ENCODE results near the gene KIF24. TPM values are rescaled to one million over a fixed set of nuclear protein-coding genes. Genes with fewer than 3 reads are reported as not detected.
"Not testable (repeated sequence)": the region's sequence is repeated elsewhere in the genome, so short reads cannot be mapped to it uniquely, and the experiment has no call there.

KIF24 gene
- total RNA-seq, 1 experiment from 2014 or later, result 1.5 TPM

DNA sequence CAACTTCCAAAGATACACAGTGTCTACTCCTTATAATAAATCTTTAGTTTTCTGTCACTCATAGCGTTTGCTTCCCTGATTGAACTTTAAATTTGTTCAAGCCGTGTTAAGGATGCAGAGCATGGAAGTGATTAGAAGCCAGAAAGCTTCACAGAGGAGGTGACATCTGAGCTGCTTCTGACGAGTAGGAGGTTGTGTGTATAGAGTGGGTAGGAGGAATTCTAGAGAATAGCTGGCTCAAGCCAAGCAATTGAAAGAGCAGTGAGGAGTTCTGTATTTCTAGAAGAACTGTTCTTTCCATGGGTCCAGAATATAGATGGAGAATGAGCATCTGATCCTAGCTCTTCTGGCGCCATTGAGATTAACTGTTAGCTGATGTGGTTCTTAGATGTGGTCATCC lies 6.3 kb upstream of the KIF24 start:
- in situ Hi-C loops (cut with HindIII; ENCODE audit: low pct_unique_long_range_greater_than_20kb, low sequenced_read_pairs), result no loop called here
- DNase-seq (ENCODE audit: low read depth), result no peak

DNA sequence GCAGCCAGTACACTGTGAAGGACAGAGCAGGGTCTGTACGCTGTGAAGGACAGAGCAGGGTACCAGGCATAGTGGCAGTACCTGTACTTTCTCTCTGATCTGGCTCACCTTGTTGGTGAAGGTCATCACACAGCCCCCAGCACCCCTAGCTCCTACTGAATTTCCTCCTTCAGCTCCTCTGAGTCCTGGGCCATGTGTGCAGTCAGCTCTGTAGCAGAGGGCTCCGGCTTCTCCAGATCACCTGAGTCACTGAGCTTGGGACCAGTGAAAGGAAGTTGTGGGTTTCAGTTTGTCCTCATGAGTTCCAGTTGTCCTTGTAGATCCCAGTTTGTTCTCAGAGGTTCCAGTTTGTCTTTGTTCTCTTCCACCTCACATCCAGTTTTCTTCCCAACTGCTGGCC lies 5.8 kb upstream of the KIF24 start:
- in situ Hi-C loops (cut with HindIII; ENCODE audit: low pct_unique_long_range_greater_than_20kb, low sequenced_read_pairs), result no loop called here
- no peak for DNase-seq (ENCODE audit: low read depth)

GRCh38 chr9:34334337-34334824 lies 5.3 kb upstream of the KIF24 start:
- no peak for DNase-seq (ENCODE audit: low read depth)
- in situ Hi-C loops (cut with HindIII; ENCODE audit: low pct_unique_long_range_greater_than_20kb, low sequenced_read_pairs), result no loop called here

DNA sequence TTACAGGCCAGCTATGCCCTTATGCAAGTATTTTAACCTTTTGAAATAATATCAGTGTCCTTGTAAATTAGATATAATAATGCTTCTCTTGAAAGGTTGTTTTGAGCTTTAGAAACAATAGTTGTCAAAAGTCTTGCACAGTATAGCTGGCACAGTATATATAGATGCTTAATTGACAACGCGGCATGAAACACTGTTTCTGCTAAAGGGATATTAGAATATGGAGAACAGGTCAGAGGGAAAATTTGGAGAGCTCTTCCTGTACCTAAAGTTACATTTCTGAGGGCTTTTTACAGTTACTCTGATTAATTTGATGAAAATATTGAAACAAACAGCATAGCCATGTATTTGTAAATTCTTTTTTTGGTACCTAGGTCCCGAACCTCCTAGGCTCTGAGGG lies 4.8 kb upstream of the KIF24 start:
- no peak for DNase-seq (ENCODE audit: low read depth)
- in situ Hi-C loops (cut with HindIII; ENCODE audit: low pct_unique_long_range_greater_than_20kb, low sequenced_read_pairs), result no loop called here

DNA sequence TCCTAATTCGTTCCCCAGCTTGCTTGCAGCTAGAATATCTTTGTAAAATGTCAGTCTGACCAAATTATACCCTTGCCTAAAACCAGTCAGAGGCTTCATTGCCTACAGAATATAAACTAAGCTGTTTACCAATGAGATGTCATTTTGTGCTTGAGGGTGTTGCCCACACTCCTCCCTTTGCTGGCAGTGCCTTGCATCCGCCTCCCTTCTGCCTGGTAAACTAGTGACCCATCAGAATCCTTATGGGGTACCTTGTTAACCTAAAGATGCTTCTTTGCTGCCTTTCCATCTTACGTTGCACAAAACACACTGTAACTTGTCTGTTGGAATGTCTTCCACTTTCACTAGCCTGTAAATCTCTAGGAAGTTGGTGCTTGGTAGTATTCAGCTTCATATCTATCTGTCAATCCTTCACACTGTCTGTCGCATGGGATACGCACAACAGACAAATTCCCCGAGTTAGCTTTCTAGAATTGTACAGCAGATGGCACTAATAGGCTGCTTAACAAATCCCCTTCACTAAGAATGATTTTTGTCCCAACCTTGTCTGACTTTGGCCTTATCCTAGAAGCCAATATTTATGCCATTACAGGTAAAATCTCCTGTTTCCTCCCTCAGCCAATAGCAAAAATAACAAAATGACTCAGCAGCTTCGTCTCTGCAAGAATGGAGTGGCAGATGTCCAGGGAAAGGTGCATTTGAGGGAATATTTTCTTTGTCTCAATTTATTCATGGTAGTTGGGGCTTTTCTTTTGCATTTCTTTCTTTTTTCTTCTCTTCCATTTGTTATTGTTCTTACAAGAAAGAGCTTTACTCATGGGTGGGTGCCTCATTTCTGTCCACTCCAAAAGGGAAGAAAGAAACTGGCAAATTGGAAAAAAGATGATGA lies 3.3 kb upstream of the KIF24 start:
- in situ Hi-C loops (cut with HindIII; ENCODE audit: low pct_unique_long_range_greater_than_20kb, low sequenced_read_pairs), result no loop called here
- peak; percentile 22 for DNase-seq (ENCODE audit: low read depth)

DNA sequence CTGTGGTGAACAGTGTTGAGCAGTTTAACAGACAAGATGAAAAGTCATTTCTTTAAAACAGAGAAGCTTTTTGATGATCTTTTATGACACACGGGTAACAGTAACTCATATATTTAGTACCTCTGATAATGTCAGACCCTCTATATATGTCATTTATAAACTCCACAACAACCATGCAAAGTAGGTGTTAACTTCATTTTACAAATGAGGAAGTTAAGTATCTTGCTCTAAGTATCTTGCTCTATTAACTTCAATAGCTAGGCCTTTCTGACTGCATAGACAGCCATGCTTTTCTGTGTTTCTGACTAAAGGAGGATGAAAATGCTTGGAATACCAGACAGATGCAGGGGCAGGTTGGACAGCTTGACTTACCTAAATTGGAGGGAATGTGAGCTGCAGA lies 2.1 kb upstream of the KIF24 start:
- in situ Hi-C loops (cut with HindIII; ENCODE audit: low pct_unique_long_range_greater_than_20kb, low sequenced_read_pairs), result no loop called here
- no peak for DNase-seq (ENCODE audit: low read depth)

DNA sequence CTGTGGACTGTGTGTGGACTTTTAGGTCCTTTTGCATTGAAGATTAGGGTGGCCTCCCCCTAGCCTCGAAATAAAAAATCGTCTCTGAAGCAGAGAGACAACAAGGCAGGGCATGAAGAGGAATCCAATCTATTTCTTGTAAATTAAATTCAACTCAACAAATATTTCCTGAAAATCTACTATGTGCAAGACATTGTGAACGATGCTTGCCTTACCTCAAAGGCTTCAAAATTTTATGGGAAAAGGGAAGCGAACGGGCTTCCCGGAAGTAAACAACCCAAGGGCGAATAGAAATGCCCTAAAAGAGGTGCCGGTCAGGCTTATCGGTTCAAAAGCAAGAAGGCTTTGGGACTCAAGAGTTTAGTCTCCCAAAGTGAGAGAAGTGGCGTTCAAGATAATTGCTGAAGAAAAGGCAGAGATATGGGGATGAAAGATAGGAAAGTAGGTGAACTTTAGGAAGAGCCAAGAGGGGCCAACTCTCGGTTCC lies 525 bp downstream of the KIF24 start:
- in situ Hi-C loops (cut with HindIII; ENCODE audit: low pct_unique_long_range_greater_than_20kb, low sequenced_read_pairs), result no loop called here
- no peak for DNase-seq (ENCODE audit: low read depth)

GRCh38 chr9:34326690-34327089 lies 2.4 kb downstream of the KIF24 start:
- in situ Hi-C loops (cut with HindIII; ENCODE audit: low pct_unique_long_range_greater_than_20kb, low sequenced_read_pairs), result no loop called here
- DNase-seq (ENCODE audit: low read depth), result no peak

- no peak for DNase-seq (ENCODE audit: low read depth)
- in situ Hi-C loops (cut with HindIII; ENCODE audit: low pct_unique_long_range_greater_than_20kb, low sequenced_read_pairs), result no loop called here
Observed at GRCh38 chr9:34322899-34323591, 6.0 kb downstream of the KIF24 start.

GRCh38 chr9:34321451-34321850 lies 7.6 kb downstream of the KIF24 start:
- DNase-seq (ENCODE audit: low read depth), result no peak
- in situ Hi-C loops (cut with HindIII; ENCODE audit: low pct_unique_long_range_greater_than_20kb, low sequenced_read_pairs), result no loop called here

DNA sequence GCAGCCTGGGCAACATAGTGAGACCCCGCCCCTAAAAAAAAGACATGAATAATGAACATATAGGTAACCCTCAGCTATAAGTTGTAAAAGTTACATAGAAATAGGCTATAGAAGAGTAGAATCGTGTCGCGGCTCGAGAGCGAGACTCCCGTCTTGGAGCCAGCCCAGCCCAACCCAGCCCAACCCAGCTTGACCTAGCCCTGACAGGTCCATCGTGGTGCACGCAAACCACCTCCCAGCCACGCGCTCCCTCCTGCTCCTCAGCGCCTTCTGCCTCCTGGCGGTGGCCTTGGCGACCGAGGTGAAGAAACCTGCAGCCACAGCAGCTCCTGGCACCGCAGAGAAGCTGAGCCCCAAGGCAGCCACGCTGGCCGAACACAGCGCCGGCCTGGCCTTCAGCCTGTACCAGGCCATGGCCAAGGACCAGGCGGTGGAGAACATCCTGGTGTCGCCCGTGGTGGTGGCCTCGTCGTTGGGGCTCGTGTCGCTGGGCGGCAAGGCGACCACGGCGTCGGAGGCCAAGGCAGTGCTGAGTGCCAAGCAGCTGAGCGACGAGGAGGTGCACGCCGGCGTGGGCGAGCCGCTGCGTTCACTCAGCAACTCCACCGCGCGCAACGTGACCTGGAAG lies 10.8 kb downstream of the KIF24 start:
- DNase-seq (ENCODE audit: low read depth), result no peak
- in situ Hi-C loops (cut with HindIII; ENCODE audit: low pct_unique_long_range_greater_than_20kb, low sequenced_read_pairs), result no loop called here

- in situ Hi-C loops (cut with HindIII; ENCODE audit: low pct_unique_long_range_greater_than_20kb, low sequenced_read_pairs), result no loop called here
- no peak for DNase-seq (ENCODE audit: low read depth)
Observed at GRCh38 chr9:34317436-34317835, 11.6 kb downstream of the KIF24 start.

DNA sequence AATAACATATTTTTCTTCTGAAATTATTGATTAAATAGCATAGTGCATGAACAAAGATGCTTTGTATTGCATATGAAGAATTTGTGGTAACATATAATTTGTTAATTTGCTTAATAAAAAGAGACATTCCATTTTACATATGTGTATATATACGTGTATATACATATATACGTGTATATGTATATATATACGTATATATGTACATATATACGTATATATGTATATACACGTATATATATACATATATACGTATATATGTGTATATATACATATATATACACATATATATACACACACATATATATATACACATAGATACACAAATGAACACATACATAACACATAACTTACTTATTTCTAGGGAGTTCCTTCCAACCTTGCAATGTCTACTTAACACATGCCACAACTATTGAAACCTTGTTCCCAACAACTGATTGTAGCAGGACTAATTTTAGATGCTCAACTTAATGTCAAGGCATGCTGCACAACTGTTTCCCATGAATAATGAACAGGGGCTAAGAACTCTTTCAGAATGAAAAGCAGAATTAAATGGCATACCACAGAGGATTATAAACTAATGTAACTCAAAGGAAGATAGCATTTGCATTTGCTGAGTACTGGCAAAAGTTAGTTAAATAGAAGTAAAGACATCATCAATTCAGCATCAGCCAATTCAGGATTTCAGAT lies 17.4 kb downstream of the KIF24 start:
- in situ Hi-C loops (cut with HindIII; ENCODE audit: low pct_unique_long_range_greater_than_20kb, low sequenced_read_pairs), result no loop called here
- DNase-seq (ENCODE audit: low read depth), result no peak

GRCh38 chr9:34310215-34310614 lies 18.9 kb downstream of the KIF24 start:
- no peak for DNase-seq (ENCODE audit: low read depth)
- in situ Hi-C loops (cut with HindIII; ENCODE audit: low pct_unique_long_range_greater_than_20kb, low sequenced_read_pairs), result no loop called here

GRCh38 chr9:34308316-34308715 lies 20.8 kb downstream of the KIF24 start:
- in situ Hi-C loops (cut with HindIII; ENCODE audit: low pct_unique_long_range_greater_than_20kb, low sequenced_read_pairs); DNase-seq (ENCODE audit: low read depth): not testable (repeated sequence)

DNA sequence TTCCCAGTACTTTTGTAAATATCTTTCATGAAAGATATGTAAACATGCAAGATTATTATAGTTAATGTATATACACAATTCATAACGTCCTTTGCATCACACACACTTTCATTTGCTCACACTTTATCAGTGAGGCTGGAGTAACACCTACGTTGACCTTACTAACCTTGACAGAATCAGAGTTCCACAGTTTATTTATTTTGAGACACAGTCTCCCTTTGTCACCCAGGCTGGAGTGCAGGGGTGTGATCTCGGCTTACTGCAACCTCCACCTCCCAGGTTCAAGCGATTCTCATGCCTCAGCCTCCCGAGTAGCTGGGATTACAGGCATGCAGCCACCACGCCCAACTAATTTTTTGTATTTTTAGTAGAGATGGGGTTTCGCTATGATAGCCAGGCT lies 28.0 kb downstream of the KIF24 start:
- DNase-seq (ENCODE audit: low read depth); in situ Hi-C loops (cut with HindIII; ENCODE audit: low pct_unique_long_range_greater_than_20kb, low sequenced_read_pairs): not testable (repeated sequence)

- no peak for DNase-seq (ENCODE audit: low read depth)
- in situ Hi-C loops (cut with HindIII; ENCODE audit: low pct_unique_long_range_greater_than_20kb, low sequenced_read_pairs), result no loop called here
Observed at GRCh38 chr9:34292552-34292951, 36.5 kb downstream of the KIF24 start.

- no peak for DNase-seq (ENCODE audit: low read depth)
- in situ Hi-C loops (cut with HindIII; ENCODE audit: low pct_unique_long_range_greater_than_20kb, low sequenced_read_pairs), result no loop called here
Observed at GRCh38 chr9:34291423-34291822, 37.6 kb downstream of the KIF24 start.
